EL (cell line): ENCODE measurements around the gene ABCF3.
A peak's percentile ranks its signal among the peaks of the same experiment; 100 is the strongest.

Experiments used
- DNase-seq: peaks from one replicate; pipeline ENCODE4 v3.0.0-alpha.2; 2016

The ABCF3 gene

DNA sequence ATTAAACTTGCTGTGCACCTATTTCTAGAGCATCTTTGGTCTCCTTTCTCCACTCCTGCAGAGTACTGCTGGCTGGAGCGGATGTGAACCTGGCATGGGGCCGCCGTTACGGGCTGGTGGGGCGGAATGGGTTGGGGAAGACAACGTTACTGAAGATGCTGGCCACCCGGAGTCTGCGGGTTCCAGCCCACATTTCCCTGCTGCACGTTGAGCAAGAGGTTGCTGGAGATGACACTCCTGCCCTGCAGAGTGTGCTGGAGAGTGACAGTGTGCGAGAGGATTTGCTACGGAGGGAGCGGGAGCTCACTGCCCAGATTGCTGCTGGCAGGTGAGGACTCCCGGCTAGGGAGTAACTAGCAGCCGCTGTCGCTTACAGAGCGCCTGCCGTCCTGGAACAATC lies 2.1 kb downstream of the ABCF3 start:
- DNase-seq = no peak

DNA sequence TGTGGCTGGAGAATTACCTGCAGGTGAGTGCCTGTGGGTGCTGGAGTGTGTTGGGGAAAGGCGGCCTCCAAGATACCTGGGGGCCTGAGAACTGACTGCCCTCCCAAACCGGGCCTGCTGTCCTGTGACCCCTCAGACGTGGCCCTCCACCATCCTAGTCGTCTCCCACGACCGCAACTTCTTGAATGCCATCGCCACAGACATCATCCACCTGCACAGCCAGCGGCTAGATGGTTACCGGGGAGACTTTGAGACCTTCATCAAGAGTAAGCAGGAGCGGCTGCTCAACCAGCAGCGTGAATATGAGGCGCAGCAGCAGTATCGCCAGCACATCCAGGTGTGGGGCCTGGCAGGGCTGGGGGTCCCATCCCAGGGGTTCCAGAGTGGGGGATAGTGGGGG lies 3.4 kb downstream of the ABCF3 start:
- no peak for DNase-seq

DNA sequence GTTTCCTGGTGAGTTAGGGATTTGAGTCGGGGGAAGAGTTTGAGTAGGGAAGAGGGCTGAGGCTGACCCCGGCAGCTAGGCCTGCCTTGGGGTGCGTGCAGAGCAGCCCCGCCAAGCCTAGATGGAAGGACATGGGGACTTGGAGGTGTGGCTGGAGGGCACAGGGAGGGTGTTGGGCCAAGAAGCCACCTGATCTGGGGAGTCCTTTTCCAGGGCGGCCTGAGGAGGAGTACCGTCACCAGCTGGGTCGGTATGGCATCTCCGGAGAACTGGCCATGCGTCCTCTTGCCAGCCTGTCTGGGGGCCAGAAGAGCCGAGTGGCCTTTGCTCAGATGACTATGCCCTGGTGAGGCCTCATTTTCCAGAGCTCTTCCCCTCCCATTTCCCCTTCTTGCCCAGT lies 6.9 kb downstream of the ABCF3 start:
- no peak for DNase-seq

DNA sequence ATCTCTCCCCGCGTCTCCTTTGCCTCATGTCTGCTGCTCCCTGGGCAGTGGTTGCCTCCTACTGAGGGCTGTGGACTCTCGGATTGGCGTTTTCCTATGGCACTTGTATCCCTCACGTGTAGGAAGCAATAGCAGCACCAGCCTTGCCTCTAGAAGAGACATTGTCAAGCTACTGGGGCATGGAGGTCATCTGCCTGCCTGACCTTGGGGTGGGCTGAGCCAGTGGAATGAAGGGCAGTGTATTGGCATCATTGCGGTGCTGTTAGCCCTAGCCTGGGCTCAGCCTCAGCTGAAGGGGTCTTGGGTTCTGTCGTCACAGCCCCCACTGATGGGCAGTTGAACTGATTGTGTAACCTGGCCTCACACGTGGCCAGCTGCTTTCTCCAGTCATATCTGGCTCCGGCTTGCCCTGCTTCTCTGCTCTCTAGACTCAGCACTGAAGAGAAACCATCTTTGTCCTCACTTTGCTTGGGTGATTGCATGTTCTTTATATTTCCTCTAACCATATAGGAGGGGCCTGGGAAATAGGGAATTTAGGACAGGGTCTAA lies 8.1 kb downstream of the ABCF3 start:
- DNase-seq = no peak

DNA sequence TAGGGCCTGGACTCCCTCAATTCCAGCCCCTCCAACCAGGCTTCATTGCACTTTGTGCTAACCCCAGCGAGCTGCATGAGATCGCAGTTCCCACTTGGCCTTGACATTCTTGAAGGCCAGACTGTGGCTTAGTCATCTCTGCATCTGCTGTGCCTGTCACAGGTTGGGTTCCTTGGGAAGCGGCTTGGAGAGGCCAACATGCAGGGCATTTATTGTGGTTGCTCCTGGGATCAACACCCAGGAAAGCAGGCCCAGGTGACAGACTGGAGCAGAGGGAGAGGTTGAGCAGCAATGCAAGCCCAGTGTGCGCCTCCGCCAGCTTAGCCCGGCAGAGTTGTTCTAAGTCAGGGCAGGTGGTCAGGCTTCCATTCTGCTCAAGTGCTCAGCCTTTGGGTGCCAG lies 10.5 kb downstream of the ABCF3 start:
- peak; percentile 16 for DNase-seq

DNA sequence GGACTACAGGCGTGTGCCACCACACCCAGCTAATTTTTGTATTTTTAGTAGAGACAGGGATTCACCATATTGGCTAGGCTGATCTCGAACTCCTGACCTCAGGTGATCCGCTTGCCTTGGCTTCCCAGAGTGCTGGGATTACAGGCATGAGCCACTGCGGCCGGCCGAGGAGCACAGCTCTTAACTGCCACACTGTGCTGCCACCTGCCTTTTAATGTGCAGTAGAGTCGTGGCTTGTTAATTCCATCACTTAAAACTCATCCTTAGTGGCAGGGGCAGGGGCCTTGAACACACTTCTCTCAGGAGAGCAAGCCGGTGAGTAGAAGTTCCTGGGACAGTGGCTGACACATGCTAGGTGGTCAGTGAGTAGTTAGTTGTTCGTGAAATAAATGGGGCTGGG lies 12.5 kb downstream of the ABCF3 start:
- DNase-seq = no peak

DNA sequence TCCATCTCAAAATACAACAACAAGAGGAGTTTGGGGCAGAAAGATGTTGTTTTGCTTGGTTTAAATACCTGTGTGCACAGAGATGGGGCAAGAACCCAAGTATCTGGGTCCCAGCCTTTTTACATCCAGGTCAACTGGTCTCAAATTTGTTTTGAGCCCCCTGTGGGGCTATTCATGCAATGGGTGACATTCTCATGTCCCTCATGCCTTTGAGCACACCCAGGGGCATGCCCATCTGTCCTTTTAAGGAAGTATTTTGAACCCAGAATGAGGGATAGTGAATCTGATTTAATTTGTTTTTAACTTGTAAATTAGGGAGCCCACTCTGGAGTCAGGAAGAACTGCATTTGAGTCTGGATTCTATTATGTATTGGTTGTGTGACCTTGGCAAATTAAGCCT lies 14.8 kb downstream of the ABCF3 start:
- DNase-seq = no peak

DNA sequence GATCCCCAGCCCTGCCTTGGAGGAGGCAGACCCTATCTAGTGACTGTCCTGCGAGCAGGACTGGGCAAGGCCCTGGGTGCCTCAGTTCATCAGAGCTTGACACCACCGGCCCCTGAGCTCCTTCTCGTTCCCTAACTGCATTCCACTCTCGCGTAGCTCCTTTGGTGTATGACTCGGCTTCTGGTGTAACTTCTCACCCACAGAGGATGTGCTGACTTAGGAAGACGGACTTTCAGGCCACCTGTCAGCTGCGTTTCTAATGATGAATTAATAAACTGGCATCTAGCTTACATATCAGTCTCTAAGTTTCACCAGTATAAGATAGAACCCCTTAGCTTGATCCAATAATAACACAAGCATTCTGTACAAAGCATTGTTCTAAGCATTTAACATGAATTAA lies 17.5 kb downstream of the ABCF3 start:
- no peak for DNase-seq

DNA sequence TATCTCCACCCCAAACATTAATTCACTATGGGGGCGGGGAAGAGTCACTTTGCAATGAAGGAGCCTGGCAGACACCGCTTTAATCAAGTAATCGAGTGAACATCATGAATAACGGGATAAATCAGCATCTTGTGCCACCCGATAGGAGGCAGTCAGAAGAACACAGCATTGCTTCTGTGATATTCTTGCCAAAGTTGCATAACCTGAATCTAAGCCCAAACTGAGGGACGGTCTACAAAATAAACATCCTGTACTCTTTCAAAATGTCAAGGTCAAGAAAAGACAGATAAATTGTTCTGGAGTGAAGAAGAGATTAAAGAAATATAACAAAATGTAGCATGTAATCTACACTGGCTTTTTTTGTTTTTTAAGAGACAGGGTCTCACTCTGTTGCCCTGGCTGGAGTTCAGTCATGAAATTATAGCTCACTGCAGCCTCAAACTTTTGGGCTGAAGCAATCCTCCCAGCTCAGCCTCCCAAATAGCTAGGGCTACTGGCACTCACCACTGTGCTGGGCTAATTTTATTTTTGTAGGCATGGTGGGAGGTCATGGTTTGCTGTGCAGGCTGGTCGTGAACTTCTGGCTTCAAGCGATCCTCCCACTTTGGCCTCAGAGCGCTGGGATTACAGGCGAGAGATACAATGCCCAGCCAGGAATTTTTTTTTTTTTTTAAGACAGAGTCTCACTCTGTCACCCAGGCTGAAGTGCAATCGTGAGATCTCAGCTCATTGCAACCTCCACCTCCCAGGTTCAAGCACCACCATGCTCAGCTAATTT lies 23.3 kb downstream of the ABCF3 start:
- no peak for DNase-seq

DNA sequence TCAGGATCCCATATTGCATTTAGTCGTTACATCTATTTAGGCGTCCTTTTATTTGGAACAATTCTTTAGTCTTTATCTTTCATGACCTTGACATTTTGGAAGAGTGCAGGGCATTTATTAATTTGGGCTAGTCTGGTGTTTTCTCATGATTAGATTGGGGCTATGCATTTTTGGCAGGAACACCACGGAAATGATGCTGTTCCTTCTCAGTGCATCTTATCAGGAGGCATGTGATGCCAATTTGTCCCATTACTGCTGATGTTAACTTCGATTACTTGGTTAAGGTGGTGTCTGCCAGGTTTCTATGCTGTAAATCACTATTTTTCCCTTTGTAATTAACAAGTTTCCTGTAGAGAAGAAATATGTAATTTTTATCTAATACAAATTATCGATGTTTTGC lies 25.3 kb downstream of the ABCF3 start:
- DNase-seq = no peak

DNA sequence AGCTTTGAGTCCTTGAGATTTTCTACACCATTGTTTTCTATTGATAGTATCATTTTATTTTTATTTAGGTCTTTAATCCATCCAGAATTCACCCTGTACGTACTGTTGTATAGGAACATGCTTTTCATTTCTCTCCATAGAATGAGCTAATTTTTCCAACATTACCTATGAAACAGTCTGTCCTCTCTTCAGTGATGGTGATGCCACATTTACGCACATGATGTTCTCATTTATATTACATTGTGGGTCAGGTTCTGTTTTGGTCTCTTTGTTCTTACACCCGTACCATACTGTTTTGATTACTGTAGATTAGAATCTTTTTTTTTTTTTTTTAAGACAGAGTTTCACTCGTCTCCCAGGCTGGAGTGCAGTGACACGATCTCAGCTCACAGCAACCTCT lies 25.7 kb downstream of the ABCF3 start:
- no peak for DNase-seq

DNA sequence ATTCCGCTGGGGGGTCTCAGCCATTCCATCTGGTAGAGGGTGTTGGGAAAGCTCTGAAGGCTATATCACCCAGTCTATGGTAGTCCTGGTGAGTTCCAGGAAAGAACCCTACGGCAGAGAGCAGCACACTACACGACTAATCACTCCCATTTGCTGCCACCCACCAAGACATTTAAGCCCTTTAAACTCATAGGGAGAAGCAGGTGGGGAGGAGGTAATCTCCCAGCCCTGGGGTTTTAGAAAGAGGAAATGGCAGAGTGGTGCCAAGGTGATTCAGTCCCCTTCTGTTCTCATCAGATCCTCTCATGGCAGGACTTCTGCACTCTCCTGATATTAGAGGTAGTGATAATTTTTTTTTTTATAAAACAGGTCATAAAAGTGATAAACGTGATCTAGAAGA lies 32.8 kb downstream of the ABCF3 start:
- DNase-seq = no peak

DNA sequence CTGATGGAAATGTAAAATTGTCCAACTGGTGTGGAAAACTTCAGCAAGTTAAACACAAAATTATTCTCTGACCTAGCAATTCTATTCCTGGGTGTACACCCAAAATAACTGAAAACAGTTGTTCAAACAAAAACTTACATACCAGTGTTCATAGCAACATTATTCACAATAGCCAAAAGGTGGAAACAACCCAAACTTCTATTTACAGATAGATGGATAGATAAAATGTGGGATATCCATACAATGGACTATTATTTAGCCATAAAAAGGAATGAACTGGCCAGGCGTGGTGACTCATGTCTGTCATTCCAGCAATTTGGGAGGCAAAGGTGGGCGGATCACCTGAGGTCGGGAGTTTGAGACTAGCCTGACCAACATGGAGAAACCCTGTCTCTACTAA lies 36.5 kb downstream of the ABCF3 start:
- DNase-seq = no peak

DNA sequence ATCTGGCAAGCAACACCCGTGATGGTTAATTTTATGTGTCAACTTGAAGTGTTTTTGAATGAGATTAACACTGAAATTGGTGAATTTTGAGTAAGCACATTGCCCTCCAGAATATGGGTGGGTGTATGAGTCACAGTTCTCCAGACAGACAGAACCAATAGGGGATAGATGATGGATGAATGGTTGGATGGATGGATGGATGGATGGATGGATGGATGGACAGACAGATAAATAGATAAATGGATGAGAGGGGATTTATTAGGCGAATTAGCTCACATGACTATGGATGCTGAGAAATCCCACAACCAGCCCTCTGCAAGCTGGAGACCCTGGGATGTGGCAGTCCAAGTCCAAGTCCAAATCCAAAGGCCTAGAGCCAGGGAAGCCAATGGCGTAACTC lies 37.9 kb downstream of the ABCF3 start:
- no peak for DNase-seq

DNA sequence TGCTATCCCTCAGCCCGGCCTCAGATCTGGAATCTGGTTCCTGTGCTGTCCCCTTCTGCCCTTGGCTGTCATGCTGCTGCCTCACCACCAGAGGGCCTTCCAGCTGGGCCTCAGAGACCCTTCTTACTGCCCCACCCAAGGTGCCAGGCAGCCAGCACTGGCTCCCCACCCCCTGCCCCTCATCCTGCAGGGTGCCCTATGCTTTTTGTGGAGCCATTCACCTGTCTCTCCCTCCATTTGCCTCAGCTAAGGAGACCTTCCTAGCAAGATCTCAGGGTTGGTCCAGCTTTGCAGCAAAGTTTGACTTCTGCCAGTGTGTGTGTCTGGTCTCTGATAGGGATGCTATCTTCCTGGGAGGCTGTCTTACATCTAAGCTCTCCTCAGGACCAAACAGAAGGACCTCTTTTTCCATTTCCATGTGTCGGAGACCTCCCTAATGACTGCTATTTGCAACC lies 41.5 kb downstream of the ABCF3 start:
- peak; percentile 41 for DNase-seq

DNA sequence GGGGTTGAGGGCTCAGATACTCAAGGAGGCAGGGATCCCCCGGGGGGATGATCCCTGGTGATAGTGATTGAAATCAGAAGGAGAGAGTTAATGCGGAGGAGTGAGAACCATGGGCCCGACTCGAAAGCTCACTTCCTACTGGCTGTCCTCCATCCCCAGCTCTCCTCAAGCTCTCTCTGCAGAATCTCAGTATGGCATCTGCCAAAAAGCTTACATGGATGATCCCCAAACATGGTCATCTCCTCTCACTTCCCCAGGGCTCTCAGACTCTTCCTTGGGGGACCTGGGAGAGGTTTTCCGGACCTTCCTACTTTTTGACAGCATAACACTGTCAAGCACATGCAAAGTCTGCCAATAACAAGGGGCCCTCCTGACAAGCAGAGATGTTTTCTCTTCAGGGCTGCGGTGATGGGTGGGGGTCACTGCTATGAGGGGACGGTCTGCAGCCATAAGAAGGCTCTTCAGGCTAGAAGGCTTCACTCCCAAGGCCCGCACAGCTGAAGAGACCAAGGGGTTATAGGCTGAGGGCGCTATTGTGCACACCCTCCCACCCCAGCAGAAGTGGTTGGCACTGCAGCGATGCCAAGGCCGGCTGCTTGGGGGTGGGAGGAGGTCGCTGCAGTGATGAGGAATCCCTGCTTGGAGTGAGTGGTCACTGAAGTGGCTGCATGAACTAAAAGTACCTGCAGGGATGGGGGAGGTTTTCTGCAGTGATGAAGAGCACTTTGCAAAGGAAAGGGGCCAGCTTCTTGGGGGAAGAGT lies 42.6 kb downstream of the ABCF3 start:
- DNase-seq = no peak

DNA sequence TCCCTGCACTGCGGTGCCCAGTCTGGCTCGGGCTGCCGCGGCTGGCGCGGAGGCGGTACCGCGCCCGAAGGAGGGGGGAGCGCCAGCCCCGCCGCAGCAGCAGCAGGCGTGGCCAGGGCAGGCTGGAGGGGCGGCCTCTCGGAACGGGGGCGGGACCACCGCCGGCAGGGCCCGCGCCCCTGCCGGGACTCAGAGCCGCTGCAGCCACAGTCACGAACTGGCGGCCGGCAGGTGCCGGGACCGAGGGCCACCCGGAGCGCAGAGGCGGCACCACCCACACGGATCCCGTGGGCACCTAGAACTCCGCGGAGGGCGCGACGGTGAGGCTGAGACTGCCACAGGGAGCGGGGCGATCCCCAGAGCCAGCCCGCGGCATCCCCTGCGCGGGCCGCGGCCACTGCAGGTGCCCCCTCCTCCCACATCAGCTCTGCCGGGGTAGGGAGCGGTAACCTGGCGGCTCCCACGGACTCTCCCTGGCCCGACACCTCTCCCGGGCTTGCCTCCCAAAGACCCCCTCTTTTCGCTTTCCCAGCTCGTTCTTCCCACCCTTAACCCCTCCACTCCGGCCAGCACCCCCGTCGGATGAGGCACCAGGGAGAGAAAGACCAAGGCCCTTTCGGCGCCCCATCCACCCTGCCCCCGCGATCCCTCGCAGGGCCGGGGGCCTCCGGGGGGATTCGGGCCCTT lies 43.5 kb downstream of the ABCF3 start, which contains the start of gene VWA5B2:
VWA5B2 (plus strand) TSS at position 192 of the 687 bp plus-strand sequence. CDS start 944 bp downstream, outside the sequence.
- peak; percentile 60 for DNase-seq

DNA sequence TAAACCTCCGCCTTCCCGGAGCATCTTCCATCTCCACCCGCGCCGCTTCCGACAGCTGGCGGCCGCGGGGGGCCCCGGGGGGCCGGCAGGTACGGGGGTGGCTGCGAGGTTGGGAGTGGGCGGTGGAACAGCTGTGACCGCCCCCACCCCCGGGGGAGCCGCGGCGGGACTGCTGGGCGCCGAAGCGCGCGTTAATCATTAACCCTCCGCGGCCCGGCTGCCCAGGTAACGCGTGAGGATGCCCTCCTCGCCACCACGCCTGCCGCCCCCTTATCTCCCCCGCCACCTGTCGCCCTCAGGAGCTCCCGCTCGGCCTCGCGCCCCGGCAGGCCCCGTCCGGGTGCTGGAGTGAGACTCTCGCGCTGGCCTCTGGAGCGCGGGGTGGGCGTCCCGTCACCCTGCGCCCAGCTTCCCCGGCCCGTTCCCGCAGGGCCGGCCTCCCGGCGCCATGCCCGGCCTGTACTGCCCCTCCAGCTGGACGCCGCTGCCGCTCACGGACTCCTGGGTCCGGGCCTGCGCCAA lies 44.1 kb downstream of the ABCF3 start:
- no peak for DNase-seq

DNA sequence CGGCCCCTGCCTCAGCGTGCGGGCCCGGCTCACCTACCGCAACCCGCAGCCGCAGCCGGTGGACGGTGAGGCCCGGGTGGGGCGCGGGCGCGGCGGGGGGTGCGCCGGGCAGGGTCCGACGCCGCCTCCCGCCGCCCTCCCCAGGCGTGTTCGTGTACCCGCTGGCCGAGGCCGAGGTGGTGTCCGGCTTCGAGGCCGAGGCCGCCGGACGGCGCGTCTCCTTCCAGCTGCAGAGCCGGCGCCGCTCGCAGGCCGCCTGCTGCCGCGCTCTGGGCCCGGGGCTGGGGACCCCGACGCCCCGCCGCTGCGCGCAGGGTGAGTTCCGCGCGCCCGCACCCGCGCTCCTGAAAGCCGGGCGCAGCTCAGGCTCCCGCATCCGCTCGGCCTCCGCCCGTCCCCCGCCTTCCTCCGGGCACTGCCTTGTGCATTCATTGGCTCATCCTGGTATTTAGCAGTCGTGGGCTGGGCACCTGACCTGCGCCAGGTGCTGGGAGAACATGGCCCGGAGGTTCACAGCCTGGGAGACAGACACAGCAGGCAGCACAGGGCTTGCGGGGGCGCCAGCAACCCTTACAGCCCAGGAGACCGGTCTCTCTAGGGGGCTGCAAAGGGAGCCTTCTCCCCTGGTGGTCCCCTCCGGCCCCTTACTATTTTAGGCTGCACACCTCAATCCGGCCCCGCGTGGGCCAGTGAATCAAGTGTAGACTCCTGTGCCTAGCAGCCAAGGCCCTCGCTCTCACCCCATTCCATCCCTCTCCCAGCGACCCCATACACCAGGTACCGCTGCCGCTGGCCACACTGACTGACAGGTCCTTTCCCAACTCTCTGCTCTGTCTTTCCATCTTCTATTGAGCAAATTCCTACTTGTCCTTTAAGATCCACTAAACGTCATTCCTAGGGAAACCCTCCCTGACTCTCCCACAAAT lies 44.9 kb downstream of the ABCF3 start:
- no peak for DNase-seq

DNA sequence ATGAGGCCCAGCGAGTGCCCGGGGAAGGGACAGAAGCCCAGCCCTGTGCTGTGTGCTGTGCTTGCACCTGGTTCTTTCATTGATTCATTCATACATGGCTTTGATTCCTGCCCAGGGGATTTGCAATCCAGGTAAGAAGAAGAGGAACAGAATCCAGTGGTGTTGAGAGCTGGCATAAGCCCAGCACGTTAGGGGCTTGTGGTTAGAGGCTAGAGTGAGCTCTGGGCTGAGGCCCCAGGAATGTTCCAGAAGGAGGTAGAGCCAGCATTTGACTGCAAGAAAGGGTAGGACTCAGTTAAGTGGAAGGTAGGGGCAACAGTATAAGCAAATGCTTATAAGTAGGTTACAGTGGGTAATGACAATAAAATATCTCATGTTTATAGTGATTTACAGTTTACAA lies 45.7 kb downstream of the ABCF3 start:
- no peak for DNase-seq

DNA sequence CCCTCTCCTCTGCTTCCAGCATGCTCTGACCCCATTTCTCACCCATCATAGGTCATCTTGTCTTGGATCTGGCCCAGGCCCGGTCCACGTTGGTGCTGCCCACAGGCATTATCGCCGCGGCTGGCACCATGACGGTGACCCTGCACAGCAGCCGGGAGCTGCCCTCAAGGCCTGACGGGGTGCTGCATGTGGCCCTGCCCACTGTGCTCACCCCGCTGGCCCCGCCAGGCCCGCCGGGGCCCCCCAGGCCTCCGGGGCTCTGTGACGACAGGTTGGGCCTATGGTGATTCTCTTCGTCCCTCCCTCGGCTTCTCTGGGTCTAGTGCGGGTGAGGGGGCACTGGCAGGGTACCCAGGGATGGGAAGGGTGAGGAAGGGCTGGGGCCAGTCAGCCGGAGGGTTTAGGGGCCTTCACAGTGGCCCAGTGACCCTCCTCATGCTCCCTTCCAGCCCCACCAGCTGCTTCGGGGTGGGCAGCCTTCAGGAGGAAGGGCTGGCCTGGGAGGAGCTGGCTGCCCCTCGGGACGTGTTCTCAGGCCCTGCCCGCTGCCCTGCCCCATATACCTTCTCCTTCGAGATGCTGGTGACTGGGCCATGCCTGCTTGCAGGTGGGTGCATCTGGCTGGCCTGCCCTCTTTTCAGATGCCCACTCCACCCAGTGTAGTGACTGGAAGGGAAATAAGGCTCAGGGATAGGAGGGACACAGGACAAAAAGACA lies 47.3 kb downstream of the ABCF3 start:
- DNase-seq = no peak
